Ascending aorta (tissue), 2 donors: Measurements from ENCODE around the gene ADAMTS12. TPM values are rescaled to one million over a fixed set of nuclear protein-coding genes. Genes with fewer than 3 reads are reported as not detected.

Experiments
- DNase-seq, 2 donors: peaks; one replicate each; pipeline ENCODE4 v3.0.0-alpha.2; 2019; ENCODE audit warnings: low spot score in 2 of 2
- H3K27ac ChIP-seq, 2 donors: fragments of 200-600 bp; sonication (generic); one replicate each; pipeline ENCODE4 v1.5.1; 2016 to 2017; ENCODE audit warnings: mild to moderate bottlenecking in 1 of 2
- H3K27me3 ChIP-seq: fragments of 200-600 bp; sonication (generic); one replicate; pipeline ENCODE4 v1.5.1; 2017
- H3K36me3 ChIP-seq, 2 donors: fragments of 200-600 bp; sonication (generic); one replicate each; pipeline ENCODE4 v1.5.1; 2016
- H3K4me1 ChIP-seq, 2 donors: fragments of 200-600 bp; sonication (generic); one replicate each; pipeline ENCODE4 v1.5.1; 2016 to 2017; ENCODE audit warnings: mild to moderate bottlenecking in 1 of 2
- H3K4me3 ChIP-seq, 2 donors: fragments of 200-600 bp; sonication (generic); one replicate each; pipeline ENCODE4 v1.5.1; 2016 to 2017; ENCODE audit warnings: mild to moderate bottlenecking in 1 of 2
- H3K9me3 ChIP-seq, 2 donors: fragments of 200-600 bp; sonication (generic); one replicate each; pipeline ENCODE4 v1.5.1; 2016
- intact Hi-C: fragments of 100-400 bp; cut with DNase I; formaldehyde crosslinking; loops from one replicate; pipeline ENCODE4 v1.15.1; 2023
- total RNA-seq: library from RNA; depleted of rRNA; stranded (reverse); fragments of >200 nt; gene quantifications from one replicate; pipeline ENCODE4 v1.1.0, GENCODE V29; 2016
- TF ChIP-seq, protein P1 (sequence below), 3 experiments: fragments of 200-600 bp in 2 of 3; fragments of 450-650 bp in 1 of 3; sonication (generic) in 2 of 3; IDR thresholded peaks; one replicate each; pipeline ENCODE4 v1.5.1; 2016 to 2019; ENCODE audit warnings: antibody characterized with exemption in 3 of 3, mild to moderate bottlenecking in 1 of 3, moderate library complexity in 1 of 3

ADAMTS12 gene
- total RNA-seq, 1 donor from 2014 or later, result 1.4 TPM

DNA sequence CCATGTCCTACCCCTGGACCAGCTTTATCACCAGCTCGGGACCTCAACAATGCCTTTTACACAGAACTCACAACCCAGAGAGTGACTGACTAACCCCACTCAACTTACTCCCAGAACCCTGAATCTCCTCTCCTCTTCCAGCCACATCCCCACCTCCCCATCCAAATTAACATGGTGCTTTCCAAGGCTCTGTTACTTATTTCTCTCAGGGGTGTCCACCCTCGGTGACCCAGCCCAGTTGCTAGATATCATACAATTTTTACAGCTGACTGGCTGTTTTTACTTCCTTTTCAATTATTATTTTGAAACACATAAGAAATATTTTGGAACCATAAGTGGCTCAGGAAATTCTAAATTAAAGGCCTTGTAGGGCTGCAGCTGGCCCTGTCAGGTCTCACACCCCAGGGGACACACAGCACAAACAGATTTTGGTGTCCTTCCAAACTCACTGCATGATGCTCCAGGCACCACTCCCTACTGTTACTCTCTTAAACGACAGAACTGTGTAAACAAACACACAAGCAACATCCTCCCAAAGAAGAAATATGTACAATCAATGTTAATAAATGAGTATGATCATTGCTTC, 180.6 kb downstream of the ADAMTS12 start:
- Histone ChIP-seq H3K4me3 (no peak overlapping the region), H3K4me1 (no peaks in the 10 kb centered on the region), H3K36me3 (no peaks in the 10 kb centered on the region), H3K27me3 (no peaks in the 10 kb centered on the region), H3K9me3 (peaks cover 0 to 4% of the 10 kb centered on the region in 2 donors), H3K27ac (no peak overlapping the region)
- TF ChIP-seq, protein P1, sequence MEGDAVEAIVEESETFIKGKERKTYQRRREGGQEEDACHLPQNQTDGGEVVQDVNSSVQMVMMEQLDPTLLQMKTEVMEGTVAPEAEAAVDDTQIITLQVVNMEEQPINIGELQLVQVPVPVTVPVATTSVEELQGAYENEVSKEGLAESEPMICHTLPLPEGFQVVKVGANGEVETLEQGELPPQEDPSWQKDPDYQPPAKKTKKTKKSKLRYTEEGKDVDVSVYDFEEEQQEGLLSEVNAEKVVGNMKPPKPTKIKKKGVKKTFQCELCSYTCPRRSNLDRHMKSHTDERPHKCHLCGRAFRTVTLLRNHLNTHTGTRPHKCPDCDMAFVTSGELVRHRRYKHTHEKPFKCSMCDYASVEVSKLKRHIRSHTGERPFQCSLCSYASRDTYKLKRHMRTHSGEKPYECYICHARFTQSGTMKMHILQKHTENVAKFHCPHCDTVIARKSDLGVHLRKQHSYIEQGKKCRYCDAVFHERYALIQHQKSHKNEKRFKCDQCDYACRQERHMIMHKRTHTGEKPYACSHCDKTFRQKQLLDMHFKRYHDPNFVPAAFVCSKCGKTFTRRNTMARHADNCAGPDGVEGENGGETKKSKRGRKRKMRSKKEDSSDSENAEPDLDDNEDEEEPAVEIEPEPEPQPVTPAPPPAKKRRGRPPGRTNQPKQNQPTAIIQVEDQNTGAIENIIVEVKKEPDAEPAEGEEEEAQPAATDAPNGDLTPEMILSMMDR (IDR thresholded peaks at IDR 0.05), result no peak
- intact Hi-C loops, result no loop called here
- DNase-seq, result no peak

DNA sequence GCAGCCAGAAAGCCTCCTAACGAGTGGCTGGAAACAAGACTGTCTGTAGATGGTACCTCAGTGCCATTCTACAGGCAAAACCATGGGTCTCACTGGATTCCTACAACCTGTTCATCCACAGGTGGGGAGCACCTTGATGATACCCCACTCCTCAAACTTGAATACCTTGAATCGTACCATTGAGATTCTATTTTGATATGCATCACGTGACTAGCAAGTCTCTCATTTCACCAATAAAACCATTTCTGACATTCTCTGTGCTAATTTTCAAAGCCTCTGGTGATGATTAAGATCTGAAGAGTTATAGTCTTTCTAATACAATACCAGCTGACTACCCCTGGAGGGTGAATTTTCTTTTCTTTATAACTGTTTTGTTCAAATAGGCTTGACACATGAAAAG, 188.9 kb downstream of the ADAMTS12 start:
- Histone ChIP-seq H3K27me3 (no peaks in the 10 kb centered on the region), H3K27ac (no peak overlapping the region), H3K36me3 (no peaks in the 10 kb centered on the region), H3K9me3 (peaks cover 0 to 4% of the 10 kb centered on the region in 2 donors), H3K4me3 (no peak overlapping the region), H3K4me1 (no peaks in the 10 kb centered on the region)
- intact Hi-C loops, result no loop called here
- TF ChIP-seq, protein P1 (IDR thresholded peaks at IDR 0.05), result no peak
- no peak for DNase-seq

DNA sequence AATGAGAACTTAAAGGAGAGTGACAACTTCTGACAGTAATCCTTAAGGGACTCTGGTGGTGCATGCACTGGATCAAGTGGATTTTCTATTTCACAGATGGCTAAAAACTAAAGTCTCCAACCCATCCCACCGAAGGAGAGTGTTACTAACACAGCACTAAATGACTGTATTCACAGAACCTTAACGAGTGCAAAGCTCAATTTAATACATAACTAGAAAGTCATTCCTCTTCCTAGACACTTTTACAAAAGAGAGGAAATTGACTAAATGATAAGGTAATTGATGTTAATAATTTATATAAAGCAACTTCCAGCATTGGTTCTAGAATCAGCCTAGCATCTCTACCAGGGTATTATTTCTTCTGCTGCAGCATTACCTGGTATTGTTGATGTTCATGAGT, 189.8 kb downstream of the ADAMTS12 start:
- Histone ChIP-seq H3K27me3 (no peaks in the 10 kb centered on the region), H3K4me3 (no peak overlapping the region), H3K9me3 (no peaks in the 10 kb centered on the region), H3K36me3 (no peaks in the 10 kb centered on the region), H3K4me1 (no peaks in the 10 kb centered on the region), H3K27ac (no peak overlapping the region)
- no peak for DNase-seq
- intact Hi-C loops, result no loop called here
- TF ChIP-seq, protein P1 (IDR thresholded peaks at IDR 0.05), result no peak

DNA sequence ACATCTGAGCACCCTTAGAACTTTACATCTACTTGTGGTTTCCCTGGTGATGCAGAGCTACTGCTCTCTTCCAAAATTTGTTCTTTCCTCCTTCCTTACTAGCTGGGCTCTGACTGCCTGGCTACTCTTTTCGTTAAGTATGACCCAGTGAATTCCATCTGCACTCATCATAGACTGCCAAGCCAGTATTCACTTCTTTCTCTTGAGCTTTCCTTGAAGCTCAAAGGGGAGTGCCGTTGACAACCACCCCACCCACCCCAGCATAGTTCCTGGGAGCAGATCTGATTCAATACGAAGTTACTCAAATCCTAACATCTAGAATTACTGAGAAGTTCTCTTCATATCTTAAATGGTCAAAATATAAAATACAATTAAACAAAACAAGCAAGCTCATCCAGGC, 190.5 kb downstream of the ADAMTS12 start:
- no peak for DNase-seq

DNA sequence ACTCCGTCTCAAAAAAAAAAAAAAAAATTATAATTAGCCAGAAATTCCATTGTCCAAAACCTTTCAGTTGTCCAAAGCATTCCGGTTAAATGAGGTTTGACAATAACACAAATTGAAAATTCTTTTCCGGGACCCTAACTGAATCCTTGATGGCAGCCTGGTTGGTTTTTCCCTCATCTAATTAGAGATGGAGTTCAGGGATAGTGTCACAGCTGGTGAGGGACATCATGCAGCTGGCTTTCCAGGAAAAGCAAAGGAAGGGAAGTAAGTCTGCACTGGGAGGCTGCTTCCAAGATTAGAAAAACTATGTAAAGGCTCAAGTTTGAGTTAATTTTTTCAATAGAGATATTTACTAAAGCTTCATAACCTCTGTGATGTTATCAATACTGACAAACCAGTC, 195.4 kb downstream of the ADAMTS12 start:
- intact Hi-C loops, result no loop called here
- H3K9me3 ChIP-seq, result no peaks in the 10 kb centered on the region
- H3K27ac ChIP-seq, result no peak overlapping the region
- H3K36me3 ChIP-seq, result no peaks in the 10 kb centered on the region
- H3K4me1 ChIP-seq, result no peaks in the 10 kb centered on the region
- no peak overlapping the region for H3K4me3 ChIP-seq
- no peak for DNase-seq
- TF ChIP-seq, protein P1 (IDR thresholded peaks at IDR 0.05), result no peak
- H3K27me3 ChIP-seq, result no peaks in the 10 kb centered on the region

More for the DNA sequence above, 190.5 kb downstream of the ADAMTS12 start:
- H3K27ac ChIP-seq, result no peak overlapping the region
- H3K27me3 ChIP-seq, result no peaks in the 10 kb centered on the region
- H3K9me3 ChIP-seq, result no peaks in the 10 kb centered on the region
- TF ChIP-seq, protein P1 (IDR thresholded peaks at IDR 0.05), result no peak
- no peak overlapping the region for H3K4me3 ChIP-seq
- H3K4me1 ChIP-seq, result no peaks in the 10 kb centered on the region
- H3K36me3 ChIP-seq, result no peaks in the 10 kb centered on the region
- intact Hi-C loops, result no loop called here

DNA sequence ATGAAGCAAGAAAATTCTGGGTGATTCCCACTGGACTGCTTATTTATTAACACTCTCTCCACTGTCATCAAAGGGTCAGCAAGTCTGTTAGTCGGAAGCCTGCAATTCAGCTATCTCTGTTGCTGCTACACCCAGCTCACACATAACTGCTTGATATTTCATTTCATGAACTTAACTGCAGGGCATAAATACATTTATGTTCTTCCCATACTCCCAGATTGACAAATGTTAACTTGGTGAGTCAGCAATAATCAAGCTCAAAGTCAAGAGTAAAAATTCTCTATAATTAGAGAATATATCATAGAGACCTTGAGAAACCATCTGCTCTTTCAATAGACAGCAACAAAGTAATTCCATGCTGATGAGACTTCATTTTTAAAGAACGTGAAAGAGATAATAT, 198.8 kb downstream of the ADAMTS12 start:
- DNase-seq, result no peak
- no peaks in the 10 kb centered on the region for H3K9me3 ChIP-seq
- no peaks in the 10 kb centered on the region for H3K27me3 ChIP-seq
- intact Hi-C loops, result no loop called here
- TF ChIP-seq, protein P1 (IDR thresholded peaks at IDR 0.05), result no peak
- no peaks in the 10 kb centered on the region for H3K36me3 ChIP-seq
- H3K4me1 ChIP-seq, result no peaks in the 10 kb centered on the region
- no peak overlapping the region for H3K4me3 ChIP-seq
- H3K27ac ChIP-seq, result no peak overlapping the region
